Measurements from ENCODE around the gene MTA1.

The MTA1 gene

DNA sequence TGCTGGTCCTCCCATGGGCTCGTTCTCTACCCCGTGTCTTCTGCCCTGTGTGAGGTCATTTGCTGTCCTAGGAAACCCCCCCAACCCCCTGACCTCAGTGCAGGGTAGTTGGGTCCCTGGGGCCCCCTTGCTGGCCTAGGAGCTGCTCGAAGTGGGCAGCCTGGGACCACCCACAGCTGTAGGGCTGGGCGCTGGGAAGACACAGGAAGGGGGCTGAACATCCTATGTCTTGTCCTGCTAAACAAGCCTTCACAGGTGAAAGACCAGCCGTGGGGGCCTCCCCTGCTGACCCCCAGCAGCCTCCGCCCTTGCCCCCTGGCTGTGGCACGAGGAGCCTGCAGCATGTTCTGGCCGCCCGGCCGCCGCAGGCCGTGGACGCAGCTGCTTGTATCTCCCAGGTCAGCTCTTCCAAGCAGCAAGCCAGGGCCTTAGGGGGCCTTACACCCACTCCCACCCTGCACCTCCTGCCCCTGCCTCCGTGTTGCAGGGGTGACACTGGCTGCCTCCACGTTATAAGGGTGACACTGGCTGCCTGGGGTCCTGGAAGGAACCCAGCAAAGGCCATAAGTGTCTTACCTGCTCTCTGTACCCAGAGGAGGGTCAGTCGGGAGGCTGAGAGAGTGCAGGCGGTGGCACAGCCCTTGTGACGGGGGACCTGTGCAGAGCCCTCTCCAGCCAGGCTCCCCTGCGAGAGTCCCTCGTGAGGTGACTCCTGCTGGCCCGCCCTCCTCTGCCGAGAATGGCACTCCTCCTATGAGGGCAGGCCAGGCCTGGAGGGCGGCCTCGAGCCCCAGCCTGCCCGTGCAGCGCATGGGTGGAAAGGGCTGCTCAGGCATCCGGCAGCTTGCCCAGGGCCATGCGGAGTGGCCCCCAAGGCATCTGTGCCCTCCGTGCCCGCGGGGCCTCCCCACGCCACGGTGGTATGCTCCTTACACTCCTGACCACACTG, 32.8 kb upstream of the MTA1 start:
- in situ Hi-C loops (cut with MboI; ENCODE audit: low pct_unique_long_range_greater_than_20kb, low sequenced_read_pairs), result no loop called here
- DNase-seq, result no peak

DNA sequence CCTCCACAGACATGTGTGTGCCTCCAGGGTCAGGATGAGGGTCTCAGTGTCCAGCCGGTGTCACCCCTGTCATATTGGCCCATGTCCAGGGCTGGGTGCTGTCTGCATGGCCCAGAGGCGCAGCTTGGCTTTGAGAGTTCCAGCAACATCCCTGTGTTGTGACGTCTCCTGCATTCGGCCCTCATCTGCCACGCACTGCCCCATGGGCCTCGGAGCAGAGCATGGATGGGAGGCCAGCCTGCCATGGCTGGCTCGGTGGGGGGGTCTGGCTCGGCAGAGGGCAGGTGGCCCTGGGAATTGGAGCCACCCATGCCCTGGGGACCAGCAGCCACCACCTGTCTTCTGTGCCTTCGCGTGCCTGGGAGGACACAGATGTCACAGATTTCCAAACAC, 32.1 kb upstream of the MTA1 start:
- no peak for DNase-seq
- in situ Hi-C loops (cut with MboI; ENCODE audit: low pct_unique_long_range_greater_than_20kb, low sequenced_read_pairs), result no loop called here

DNA sequence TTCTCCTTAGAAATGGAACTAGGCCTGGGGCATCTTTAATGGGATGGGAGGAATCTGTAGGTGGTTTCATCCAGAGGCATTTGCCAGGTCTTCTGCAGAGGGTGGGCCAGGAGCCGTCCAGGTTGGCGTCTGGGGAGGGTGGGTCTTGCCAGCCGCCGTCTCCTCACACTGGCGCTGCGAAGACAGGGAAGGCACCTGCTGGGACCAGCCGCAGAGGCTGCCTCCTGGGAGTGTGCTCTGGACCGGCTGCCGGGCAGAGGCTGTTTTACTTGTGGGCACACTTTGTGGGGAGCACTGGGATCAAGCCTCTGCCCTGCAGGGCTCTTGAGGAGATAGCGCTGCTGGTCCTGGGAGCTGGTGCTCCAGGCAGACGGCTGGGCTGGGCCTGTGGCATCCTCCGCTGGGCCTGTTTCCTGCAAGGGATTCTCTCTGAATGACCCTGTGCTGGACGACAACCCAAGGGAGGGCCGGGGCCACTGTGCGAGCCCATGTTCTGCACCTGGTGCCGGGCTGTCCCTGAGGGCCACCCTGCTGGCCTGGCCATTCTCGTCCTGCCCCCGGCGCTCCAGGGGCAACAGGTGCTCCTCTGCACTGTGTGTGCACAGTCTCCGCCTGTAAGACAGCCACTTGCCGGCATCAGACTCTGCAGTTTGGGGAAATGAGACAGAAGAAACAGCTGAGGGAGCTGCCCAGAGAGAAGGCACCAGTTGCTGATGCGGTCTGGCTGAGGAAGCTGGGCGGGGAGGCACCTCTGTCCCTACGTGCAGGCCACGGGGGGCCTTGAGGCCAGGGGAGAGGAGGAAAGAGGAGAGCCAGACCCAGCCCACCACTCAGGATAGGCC, 31.3 kb upstream of the MTA1 start:
- in situ Hi-C loops (cut with MboI; ENCODE audit: low pct_unique_long_range_greater_than_20kb, low sequenced_read_pairs), result no loop called here

DNA sequence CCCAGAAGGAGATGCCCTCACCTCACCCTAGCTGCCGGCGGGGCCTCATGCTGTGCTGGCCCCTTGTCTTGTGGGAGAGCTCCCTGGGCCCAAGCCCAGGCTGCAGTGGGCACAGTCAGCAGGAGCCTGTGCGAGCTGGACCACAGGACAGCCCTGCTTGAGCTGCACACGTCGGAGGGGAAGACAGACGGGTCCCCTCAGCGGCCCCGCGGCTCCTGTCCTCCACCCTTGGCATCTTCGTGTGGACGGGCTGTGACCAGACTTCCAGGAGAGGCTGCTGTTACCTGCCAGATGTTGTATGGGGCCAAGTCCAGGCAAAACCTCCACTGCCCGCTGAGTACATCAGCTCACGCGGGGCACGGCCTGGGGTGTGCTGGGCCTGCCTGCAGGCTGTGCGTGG, 30.7 kb upstream of the MTA1 start:
- DNase-seq, result no peak
- in situ Hi-C loops (cut with MboI; ENCODE audit: low pct_unique_long_range_greater_than_20kb, low sequenced_read_pairs), result no loop called here

More for the DNA sequence above, 31.3 kb upstream of the MTA1 start:
- DNase-seq, result no peak

- in situ Hi-C loops (cut with MboI; ENCODE audit: low pct_unique_long_range_greater_than_20kb, low sequenced_read_pairs), result no loop called here
- DNase-seq, result no peak
Observed at GRCh38 chr14:105389534-105389933, 30.1 kb upstream of the MTA1 start.

- in situ Hi-C loops (cut with MboI; ENCODE audit: low pct_unique_long_range_greater_than_20kb, low sequenced_read_pairs), result no loop called here
Observed at GRCh38 chr14:105389976-105390848, 29.4 kb upstream of the MTA1 start.

GRCh38 chr14:105390849-105391500, 28.7 kb upstream of the MTA1 start:
- DNase-seq, result no peak
- in situ Hi-C loops (cut with MboI; ENCODE audit: low pct_unique_long_range_greater_than_20kb, low sequenced_read_pairs), result no loop called here

More at GRCh38 chr14:105389976-105390848, 29.4 kb upstream of the MTA1 start:
- no peak for DNase-seq

DNA sequence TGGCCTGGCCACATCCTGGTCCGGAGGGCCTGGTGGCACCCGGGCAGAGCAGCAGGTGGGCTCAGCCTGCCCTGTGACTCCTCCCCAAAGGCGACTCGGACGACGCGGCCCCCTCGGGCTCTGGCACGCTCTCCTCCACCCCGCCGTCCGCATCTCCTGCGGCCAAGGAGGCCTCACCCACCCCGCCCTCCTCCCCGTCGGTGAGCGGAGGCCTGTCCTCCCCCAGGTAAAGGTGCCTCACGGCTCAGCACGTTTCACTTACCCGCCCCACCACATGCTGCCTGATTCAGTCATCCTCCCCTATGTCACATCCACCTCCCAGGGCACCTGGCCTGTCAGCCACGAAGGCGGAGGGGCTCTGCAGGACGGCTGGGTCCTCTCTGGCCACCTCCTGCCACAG, 28.1 kb upstream of the MTA1 start:
- no peak for DNase-seq
- in situ Hi-C loops (cut with MboI; ENCODE audit: low pct_unique_long_range_greater_than_20kb, low sequenced_read_pairs), result no loop called here

GRCh38 chr14:105392131-105393090, 27.2 kb upstream of the MTA1 start:
- in situ Hi-C loops (cut with MboI; ENCODE audit: low pct_unique_long_range_greater_than_20kb, low sequenced_read_pairs), result no loop called here
- DNase-seq, result no peak

GRCh38 chr14:105393151-105393550, 26.5 kb upstream of the MTA1 start:
- in situ Hi-C loops (cut with MboI; ENCODE audit: low pct_unique_long_range_greater_than_20kb, low sequenced_read_pairs), result no loop called here
- DNase-seq, result no peak

DNA sequence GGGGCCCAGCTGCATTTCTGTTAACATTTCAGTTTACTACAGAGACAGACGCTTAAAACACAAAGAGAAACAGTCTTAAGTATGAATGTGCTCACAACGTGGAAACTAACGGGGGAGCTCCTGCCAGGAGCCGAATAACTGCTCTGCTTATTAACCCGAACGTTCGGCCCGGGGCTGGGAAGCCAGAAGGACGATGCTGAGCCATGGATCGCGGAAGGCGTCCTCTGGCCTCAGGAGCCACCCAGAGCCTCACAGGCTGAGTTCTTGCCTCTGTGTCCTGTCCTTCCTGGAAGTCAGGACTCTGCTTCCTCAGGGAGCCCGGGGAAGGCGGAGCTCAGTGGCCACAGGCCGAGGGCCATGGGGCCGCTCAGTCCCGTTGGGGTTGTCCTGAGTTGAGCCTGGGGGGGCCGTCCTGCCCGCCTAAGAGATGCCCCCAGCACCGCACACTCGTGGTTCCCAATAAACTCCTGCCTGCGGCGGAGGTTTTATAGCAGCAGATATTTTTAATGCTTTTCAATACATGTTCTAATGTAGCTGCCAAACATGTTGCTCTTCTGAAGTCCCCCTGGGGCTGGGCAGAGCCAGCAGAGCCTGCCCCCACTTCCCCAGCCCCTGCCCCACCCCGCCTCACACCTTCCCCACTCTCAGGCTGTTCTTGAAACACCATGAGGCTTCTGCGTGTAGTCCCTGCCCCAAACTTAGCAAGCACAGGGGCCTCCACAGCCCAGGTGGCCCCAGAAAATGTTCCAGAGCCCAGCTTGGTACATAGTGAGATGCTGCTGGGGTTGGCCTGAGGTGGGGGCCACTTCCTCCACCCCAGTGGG, 24.7 kb upstream of the MTA1 start:
- in situ Hi-C loops (cut with MboI; ENCODE audit: low pct_unique_long_range_greater_than_20kb, low sequenced_read_pairs), result no loop called here
- DNase-seq, result no peak

- in situ Hi-C loops (cut with MboI; ENCODE audit: low pct_unique_long_range_greater_than_20kb, low sequenced_read_pairs), result no loop called here
- no peak for DNase-seq
Observed at GRCh38 chr14:105395538-105395854, 24.1 kb upstream of the MTA1 start.

DNA sequence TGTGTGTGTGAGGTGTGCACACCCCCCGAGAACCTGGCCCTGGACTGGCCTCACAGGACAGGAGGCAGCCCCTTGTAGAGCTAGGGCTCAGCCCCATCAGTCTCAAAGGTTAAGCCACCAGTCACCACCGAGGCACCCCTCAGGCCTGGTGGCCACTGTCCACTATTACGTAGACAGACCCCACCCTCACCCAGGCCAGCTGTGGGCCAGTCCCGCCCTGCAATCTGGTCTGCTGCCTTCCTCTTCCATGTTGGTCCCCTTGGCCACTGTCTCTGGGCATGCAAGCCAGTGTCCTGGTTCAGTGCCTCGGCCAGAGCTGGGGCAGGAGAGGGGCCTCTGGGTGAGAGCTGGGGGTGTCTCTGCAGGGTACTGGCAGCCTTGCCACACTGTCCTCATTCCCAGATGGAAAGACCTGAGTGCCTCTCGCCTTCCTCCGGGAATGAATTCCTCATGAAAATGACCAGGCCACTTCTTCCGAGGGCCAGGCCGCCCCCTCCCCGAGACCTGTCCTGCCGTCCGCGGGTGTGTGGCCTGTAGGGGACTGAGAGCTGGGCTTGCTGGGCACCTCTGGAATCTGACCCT, 22.2 kb upstream of the MTA1 start:
- in situ Hi-C loops (cut with MboI; ENCODE audit: low pct_unique_long_range_greater_than_20kb, low sequenced_read_pairs), result no loop called here
- no peak for DNase-seq

- in situ Hi-C loops (cut with MboI; ENCODE audit: low pct_unique_long_range_greater_than_20kb, low sequenced_read_pairs), result no loop called here
- DNase-seq, result peak; percentile 86
Observed at GRCh38 chr14:105398044-105398725, 21.4 kb upstream of the MTA1 start, which contains the start of gene TEX22. TEX22 (plus strand) TSS chr14:105398538; CDS start chr14:105399341, 803 bp downstream.

DNA sequence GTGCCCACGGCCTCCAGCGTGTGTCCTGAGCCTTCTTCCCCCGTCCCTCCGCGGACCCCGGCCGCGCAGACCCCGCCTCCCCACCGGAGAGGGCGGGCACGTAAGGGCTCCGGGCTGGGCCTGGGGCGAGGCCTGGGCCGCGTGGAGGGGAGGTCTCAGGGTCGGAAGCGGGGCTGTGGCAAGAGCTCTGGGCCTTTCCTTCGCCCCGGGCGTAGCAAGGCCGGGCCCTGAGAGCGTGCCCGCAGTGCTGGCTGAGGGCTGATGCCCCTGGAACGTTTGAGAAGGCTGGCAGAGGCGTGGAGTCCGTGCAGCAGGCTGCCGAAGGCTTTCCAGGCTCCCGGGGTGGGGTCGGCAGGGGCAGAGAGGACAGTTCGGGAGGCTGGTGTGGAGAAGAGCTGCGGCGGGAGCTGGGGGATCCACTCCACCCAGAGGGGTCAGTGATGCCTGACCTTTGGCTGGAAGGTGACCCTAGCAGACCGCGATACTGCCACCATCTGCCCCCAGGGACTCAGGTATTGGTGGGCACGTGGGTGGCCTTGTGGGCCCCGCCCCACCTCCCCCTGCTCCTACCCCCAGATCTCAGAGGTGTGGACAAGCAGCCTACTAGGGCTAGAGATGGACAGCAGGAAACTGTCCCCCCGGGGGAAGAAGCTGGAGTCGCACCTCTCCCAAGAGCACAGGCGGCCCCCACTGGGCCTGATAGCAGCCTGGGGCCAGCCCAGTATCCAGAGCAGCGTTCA, 20.7 kb upstream of the MTA1 start:
- peak; percentile 52 for DNase-seq
- in situ Hi-C loops (cut with MboI; ENCODE audit: low pct_unique_long_range_greater_than_20kb, low sequenced_read_pairs), result no loop called here

- DNase-seq, result no peak
- in situ Hi-C loops (cut with MboI; ENCODE audit: low pct_unique_long_range_greater_than_20kb, low sequenced_read_pairs), result no loop called here
Observed at GRCh38 chr14:105399466-105399775, 20.2 kb upstream of the MTA1 start.

Measured in KBM-7 (cell line).